Measurements from ENCODE around the gene PNN.
"Not testable (repeated sequence)": the region's sequence is repeated elsewhere in the genome, so short reads cannot be mapped to it uniquely, and the experiment has no call there.

PNN gene

DNA sequence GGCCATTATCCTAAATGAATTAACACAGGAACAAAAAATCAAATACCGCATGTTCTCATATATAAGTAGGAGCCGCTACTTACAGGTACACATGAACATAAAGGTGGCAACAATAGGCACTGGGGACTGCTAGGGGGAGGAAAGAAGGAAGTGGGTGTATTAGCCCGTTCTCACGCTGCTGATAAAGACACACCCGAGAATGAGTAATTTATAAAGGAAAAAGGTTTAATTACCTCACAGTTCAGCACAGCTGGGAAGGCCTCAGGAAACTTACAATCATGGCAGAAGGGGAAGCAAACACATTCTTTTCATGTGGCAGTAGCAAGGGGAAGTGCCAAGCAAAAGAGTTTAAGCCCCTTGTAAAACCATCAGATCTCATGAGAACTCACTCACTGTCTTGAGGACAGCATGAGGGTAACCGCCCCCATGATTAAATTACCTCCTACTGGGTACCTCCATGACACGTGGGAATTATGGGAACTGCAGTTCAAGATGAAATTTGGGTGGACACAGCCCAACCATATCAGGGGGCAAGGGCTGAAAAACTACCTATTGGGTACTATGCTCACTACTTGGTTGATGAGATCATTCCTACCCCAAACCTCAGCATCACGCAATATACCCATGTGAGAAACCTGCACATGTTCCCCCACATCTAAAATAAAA is 42.3 kb downstream of the PNN start:
- Histone ChIP-seq H3K27me3 (ENCODE audit: insufficient read depth, low read length) (no peaks in the 10 kb centered on the region), H3K4me3 (ENCODE audit: low read length) (no peak overlapping the region), H3K9me3 (ENCODE audit: insufficient read depth, low read depth, low read length) (no peaks in the 10 kb centered on the region), H3K36me3 (ENCODE audit: insufficient read depth, low read depth, low read length) (no peaks in the 10 kb centered on the region), H3K4me1 (ENCODE audit: insufficient read depth, low read length) (no peaks in the 10 kb centered on the region), H3K9ac (ENCODE audit: low read depth, low read length) (no peak overlapping the region), H3K27ac (ENCODE audit: low read length) (no peak overlapping the region)

DNA sequence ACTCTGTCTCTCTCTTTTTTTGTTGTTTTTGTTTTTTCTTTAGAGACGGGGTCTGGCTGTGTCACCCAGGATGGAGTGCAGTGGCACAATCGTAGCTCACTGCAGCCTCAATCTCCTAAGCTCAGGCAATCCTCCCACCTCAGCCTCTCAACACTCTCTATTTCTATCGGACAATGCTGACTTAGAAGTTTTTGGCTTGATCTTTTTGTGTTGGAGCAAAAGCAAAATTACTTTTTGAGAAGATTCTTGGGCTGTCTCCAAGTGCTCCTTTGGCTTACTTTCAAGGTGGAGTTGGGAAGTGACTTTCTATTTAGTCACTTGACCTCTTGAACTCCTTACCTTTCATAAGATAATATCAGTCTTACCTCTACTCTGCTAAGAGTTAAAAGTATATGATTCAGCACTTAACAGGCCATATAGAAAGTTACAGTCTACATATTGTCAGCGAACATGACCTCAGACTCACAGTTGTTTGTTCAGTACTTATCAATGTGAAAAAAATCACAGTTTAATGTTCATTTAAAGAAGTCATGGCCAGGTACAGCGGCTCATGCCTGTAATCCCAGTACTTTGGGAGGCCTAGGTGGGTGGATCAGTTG is 43.2 kb downstream of the PNN start:
- H3K4me3 ChIP-seq (ENCODE audit: low read length) = no peak overlapping the region
- H3K27ac ChIP-seq (ENCODE audit: low read length) = no peak overlapping the region
- no peaks in the 10 kb centered on the region for H3K9me3 ChIP-seq (ENCODE audit: insufficient read depth, low read depth, low read length)
- no peak overlapping the region for H3K9ac ChIP-seq (ENCODE audit: low read depth, low read length)
- no peaks in the 10 kb centered on the region for H3K27me3 ChIP-seq (ENCODE audit: insufficient read depth, low read length)
- H3K36me3 ChIP-seq (ENCODE audit: insufficient read depth, low read depth, low read length) = no peaks in the 10 kb centered on the region
- no peaks in the 10 kb centered on the region for H3K4me1 ChIP-seq (ENCODE audit: insufficient read depth, low read length)

DNA sequence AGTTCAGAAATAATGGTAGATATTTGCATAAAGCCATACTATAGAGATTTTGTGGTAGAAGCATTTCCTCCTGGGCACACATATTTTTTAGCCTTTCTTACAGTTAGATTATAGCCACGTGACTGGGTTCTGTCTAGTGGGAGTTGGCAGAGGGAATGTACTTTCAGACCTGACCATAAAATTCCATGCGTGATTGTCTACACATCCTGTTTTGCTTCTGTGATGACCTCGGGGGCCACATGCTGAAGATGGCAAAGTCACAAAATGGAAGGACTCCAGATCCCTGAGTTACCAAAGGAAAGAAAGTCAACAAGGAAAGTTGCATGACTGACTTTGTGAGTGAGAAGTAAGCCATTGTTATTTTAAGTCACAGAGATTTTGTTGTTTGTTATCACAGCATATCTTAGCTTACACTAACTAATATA is 44.0 kb downstream of the PNN start:
- H3K9me3 ChIP-seq (ENCODE audit: insufficient read depth, low read depth, low read length) = no peaks in the 10 kb centered on the region
- H3K27me3 ChIP-seq (ENCODE audit: insufficient read depth, low read length) = no peaks in the 10 kb centered on the region
- H3K4me3 ChIP-seq (ENCODE audit: low read length) = no peak overlapping the region
- H3K9ac ChIP-seq (ENCODE audit: low read depth, low read length) = no peak overlapping the region
- no peaks in the 10 kb centered on the region for H3K4me1 ChIP-seq (ENCODE audit: insufficient read depth, low read length)
- no peaks in the 10 kb centered on the region for H3K36me3 ChIP-seq (ENCODE audit: insufficient read depth, low read depth, low read length)
- H3K27ac ChIP-seq (ENCODE audit: low read length) = no peak overlapping the region

DNA sequence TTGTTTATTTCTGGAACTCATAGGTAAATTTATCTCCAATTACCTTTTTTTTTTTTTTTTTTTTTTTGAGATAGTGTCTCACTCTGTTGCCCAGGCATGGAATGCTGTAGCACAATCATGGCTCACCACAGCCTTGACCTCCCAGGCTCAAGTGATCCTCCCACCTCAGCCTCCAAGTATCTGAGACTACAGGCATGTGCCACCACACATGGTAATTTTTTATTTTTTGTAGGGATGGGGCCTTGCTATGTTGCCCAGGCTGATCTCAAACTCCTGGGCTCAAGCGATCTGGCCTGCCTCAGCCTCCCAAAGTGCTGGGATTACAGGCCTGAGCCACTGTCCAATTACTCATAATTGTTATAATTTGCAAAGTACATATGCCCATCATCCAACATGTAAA is 45.4 kb downstream of the PNN start:
- not testable (repeated sequence) for H3K9me3 ChIP-seq (ENCODE audit: insufficient read depth, low read depth, low read length); H3K36me3 ChIP-seq (ENCODE audit: insufficient read depth, low read depth, low read length); H3K27me3 ChIP-seq (ENCODE audit: insufficient read depth, low read length); H3K27ac ChIP-seq (ENCODE audit: low read length); H3K9ac ChIP-seq (ENCODE audit: low read depth, low read length); H3K4me3 ChIP-seq (ENCODE audit: low read length); H3K4me1 ChIP-seq (ENCODE audit: insufficient read depth, low read length)

DNA sequence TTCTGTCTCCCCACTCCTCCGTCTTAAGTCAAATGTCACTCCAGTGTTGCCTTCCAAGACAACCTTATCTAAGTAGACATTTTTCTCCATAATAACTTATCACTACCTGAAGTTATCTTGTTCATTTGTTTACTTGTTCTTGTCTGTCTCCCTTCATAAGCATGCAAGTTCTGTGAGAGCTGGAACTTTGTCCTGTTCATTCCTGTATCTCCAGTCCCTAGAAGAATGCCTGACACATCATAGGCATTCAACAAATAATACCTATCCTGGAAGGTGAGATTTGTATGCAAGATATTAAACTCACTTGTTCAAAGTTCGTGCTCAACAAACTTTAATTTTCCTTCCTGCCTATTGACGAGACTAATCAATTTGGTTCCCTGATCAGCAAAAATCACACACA is 53.0 kb downstream of the PNN start:
- no peaks in the 10 kb centered on the region for H3K36me3 ChIP-seq (ENCODE audit: insufficient read depth, low read depth, low read length)
- H3K9me3 ChIP-seq (ENCODE audit: insufficient read depth, low read depth, low read length) = no peaks in the 10 kb centered on the region
- H3K27me3 ChIP-seq (ENCODE audit: insufficient read depth, low read length) = no peaks in the 10 kb centered on the region
- H3K9ac ChIP-seq (ENCODE audit: low read depth, low read length) = no peak overlapping the region
- no peak overlapping the region for H3K4me3 ChIP-seq (ENCODE audit: low read length)
- no peaks in the 10 kb centered on the region for H3K4me1 ChIP-seq (ENCODE audit: insufficient read depth, low read length)
- no peak overlapping the region for H3K27ac ChIP-seq (ENCODE audit: low read length)

- H3K9me3 ChIP-seq (ENCODE audit: insufficient read depth, low read depth, low read length) = no peaks in the 10 kb centered on the region
- no peaks in the 10 kb centered on the region for H3K36me3 ChIP-seq (ENCODE audit: insufficient read depth, low read depth, low read length)
- no peak overlapping the region for H3K4me3 ChIP-seq (ENCODE audit: low read length)
- no peak overlapping the region for H3K27ac ChIP-seq (ENCODE audit: low read length)
- no peaks in the 10 kb centered on the region for H3K27me3 ChIP-seq (ENCODE audit: insufficient read depth, low read length)
- no peak overlapping the region for H3K9ac ChIP-seq (ENCODE audit: low read depth, low read length)
- no peaks in the 10 kb centered on the region for H3K4me1 ChIP-seq (ENCODE audit: insufficient read depth, low read length)
Observed at GRCh38 chr14:39228509-39229221, 53.6 kb downstream of the PNN start.

DNA sequence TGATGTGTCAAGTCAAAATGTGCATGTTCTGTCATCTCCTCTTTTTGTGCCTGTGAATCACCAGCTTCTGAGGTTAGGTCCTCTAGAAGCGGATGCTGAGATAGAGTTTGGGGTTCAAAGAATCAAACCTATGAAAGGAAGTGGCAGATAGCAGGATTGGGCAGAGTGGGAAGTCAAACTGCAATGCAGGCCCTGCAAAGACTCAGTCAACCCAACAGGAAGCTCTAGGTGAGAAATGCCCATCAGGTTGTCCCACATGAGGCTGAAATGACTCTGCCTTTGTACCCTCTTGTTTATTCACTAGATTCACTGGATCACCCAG is 54.1 kb downstream of the PNN start:
- no peaks in the 10 kb centered on the region for H3K36me3 ChIP-seq (ENCODE audit: insufficient read depth, low read depth, low read length)
- no peaks in the 10 kb centered on the region for H3K27me3 ChIP-seq (ENCODE audit: insufficient read depth, low read length)
- no peak overlapping the region for H3K27ac ChIP-seq (ENCODE audit: low read length)
- no peaks in the 10 kb centered on the region for H3K9me3 ChIP-seq (ENCODE audit: insufficient read depth, low read depth, low read length)
- no peak overlapping the region for H3K4me3 ChIP-seq (ENCODE audit: low read length)
- no peaks in the 10 kb centered on the region for H3K4me1 ChIP-seq (ENCODE audit: insufficient read depth, low read length)
- H3K9ac ChIP-seq (ENCODE audit: low read depth, low read length) = no peak overlapping the region

GRCh38 chr14:39229601-39230110 is 54.6 kb downstream of the PNN start:
- no peaks in the 10 kb centered on the region for H3K27me3 ChIP-seq (ENCODE audit: insufficient read depth, low read length)
- H3K4me3 ChIP-seq (ENCODE audit: low read length) = no peak overlapping the region
- H3K27ac ChIP-seq (ENCODE audit: low read length) = no peak overlapping the region
- no peak overlapping the region for H3K9ac ChIP-seq (ENCODE audit: low read depth, low read length)
- H3K4me1 ChIP-seq (ENCODE audit: insufficient read depth, low read length) = no peaks in the 10 kb centered on the region
- H3K9me3 ChIP-seq (ENCODE audit: insufficient read depth, low read depth, low read length) = no peaks in the 10 kb centered on the region
- no peaks in the 10 kb centered on the region for H3K36me3 ChIP-seq (ENCODE audit: insufficient read depth, low read depth, low read length)

GRCh38 chr14:39230416-39231035 is 55.5 kb downstream of the PNN start:
- Histone ChIP-seq H3K36me3 (ENCODE audit: insufficient read depth, low read depth, low read length) (no peaks in the 10 kb centered on the region), H3K4me1 (ENCODE audit: insufficient read depth, low read length) (no peaks in the 10 kb centered on the region), H3K9me3 (ENCODE audit: insufficient read depth, low read depth, low read length) (no peaks in the 10 kb centered on the region), H3K27ac (ENCODE audit: low read length) (no peak overlapping the region), H3K4me3 (ENCODE audit: low read length) (no peak overlapping the region), H3K9ac (ENCODE audit: low read depth, low read length) (no peak overlapping the region), H3K27me3 (ENCODE audit: insufficient read depth, low read length) (no peaks in the 10 kb centered on the region)

- not testable (repeated sequence) for H3K4me3 ChIP-seq (ENCODE audit: low read length); H3K9me3 ChIP-seq (ENCODE audit: insufficient read depth, low read depth, low read length); H3K27me3 ChIP-seq (ENCODE audit: insufficient read depth, low read length); H3K4me1 ChIP-seq (ENCODE audit: insufficient read depth, low read length); H3K9ac ChIP-seq (ENCODE audit: low read depth, low read length); H3K36me3 ChIP-seq (ENCODE audit: insufficient read depth, low read depth, low read length); H3K27ac ChIP-seq (ENCODE audit: low read length)
Observed at GRCh38 chr14:39231751-39232553, 56.9 kb downstream of the PNN start.
